ENCODE results near the gene RPL6.
"Not testable (repeated sequence)": the region's sequence is repeated elsewhere in the genome, so short reads cannot be mapped to it uniquely, and the experiment has no call there.

The RPL6 gene

GRCh38 chr12:112418273-112418607 lies 8.8 kb upstream of the RPL6 start:
- no peak overlapping the region for H3K4me3 ChIP-seq (IDR thresholded peaks at IDR 0.05; ENCODE audit: insufficient read depth, low read depth, low read length)
- no peaks in the 10 kb centered on the region for H3K27me3 ChIP-seq (ENCODE audit: insufficient read depth, low read depth)
- peak overlapping the region; percentile 78 for H3K27ac ChIP-seq
- peak overlapping the region; percentile 85 for H2AFZ ChIP-seq (ENCODE audit: low read depth)
- H4K20me1 ChIP-seq (ENCODE audit: insufficient read depth): no peaks in the 10 kb centered on the region; the same call in 1 of the 2 replicates
- no peaks in the 10 kb centered on the region for H3K36me3 ChIP-seq (ENCODE audit: insufficient read depth)
- H3K79me2 ChIP-seq (ENCODE audit: insufficient read depth, low read depth): peaks cover 38% of the 10 kb centered on the region
- TF ChIP-seq CTCF (conservative IDR thresholded peaks at IDR 0.05; ENCODE audit: low read depth, low read length): no peak
- peaks cover 25% of the 10 kb centered on the region for H3K4me1 ChIP-seq (ENCODE audit: low read depth, poor library complexity, severe bottlenecking)
- H3K4me2 ChIP-seq: peak overlapping the region; percentile 42; the same call in 1 of the 2 replicates
- peak overlapping the region; percentile 81 for H3K9ac ChIP-seq

GRCh38 chr12:112415457-112415856 lies 6.1 kb upstream of the RPL6 start:
- not testable (repeated sequence) for H4K20me1 ChIP-seq (ENCODE audit: insufficient read depth); H3K27ac ChIP-seq; H3K9ac ChIP-seq; H2AFZ ChIP-seq (ENCODE audit: low read depth); H3K4me2 ChIP-seq; H3K4me3 ChIP-seq (IDR thresholded peaks at IDR 0.05; ENCODE audit: insufficient read depth, low read depth, low read length); H3K27me3 ChIP-seq (ENCODE audit: insufficient read depth, low read depth); H3K36me3 ChIP-seq (ENCODE audit: insufficient read depth)
- Histone ChIP-seq H3K4me1 (ENCODE audit: low read depth, poor library complexity, severe bottlenecking) (peaks cover 14% of the 10 kb centered on the region), H3K79me2 (ENCODE audit: insufficient read depth, low read depth) (peaks cover 13% of the 10 kb centered on the region)

- Histone ChIP-seq H3K9ac (no peak overlapping the region), H4K20me1 (ENCODE audit: insufficient read depth) (no peaks in the 10 kb centered on the region), H3K79me2 (ENCODE audit: insufficient read depth, low read depth) (peaks cover 3% of the 10 kb centered on the region; the same call in 1 of the 2 replicates), H3K27ac (no peak overlapping the region), H3K4me3 (IDR thresholded peaks at IDR 0.05; ENCODE audit: insufficient read depth, low read depth, low read length) (no peak overlapping the region), H2AFZ (ENCODE audit: low read depth) (no peak overlapping the region), H3K36me3 (ENCODE audit: insufficient read depth) (no peaks in the 10 kb centered on the region), H3K4me2 (no peak overlapping the region), H3K4me1 (ENCODE audit: low read depth, poor library complexity, severe bottlenecking) (peaks cover 7% of the 10 kb centered on the region), H3K27me3 (ENCODE audit: insufficient read depth, low read depth) (no peaks in the 10 kb centered on the region)
- no peak for TF ChIP-seq CTCF (conservative IDR thresholded peaks at IDR 0.05; ENCODE audit: low read depth, low read length)
Observed at GRCh38 chr12:112413855-112414625, 4.6 kb upstream of the RPL6 start.

GRCh38 chr12:112409906-112410244 lies 470 bp upstream of the RPL6 start:
- no peak overlapping the region for H3K9ac ChIP-seq
- peaks cover 17% of the 10 kb centered on the region; the same call in 1 of the 2 replicates for H3K36me3 ChIP-seq (ENCODE audit: insufficient read depth)
- no peaks in the 10 kb centered on the region for H4K20me1 ChIP-seq (ENCODE audit: insufficient read depth)
- H2AFZ ChIP-seq (ENCODE audit: low read depth): peak overlapping the region; percentile 51
- H3K4me3 ChIP-seq (IDR thresholded peaks at IDR 0.05; ENCODE audit: insufficient read depth, low read depth, low read length): no peak overlapping the region
- H3K4me1 ChIP-seq (ENCODE audit: low read depth, poor library complexity, severe bottlenecking): peaks cover 26% of the 10 kb centered on the region
- no peak overlapping the region for H3K4me2 ChIP-seq
- TF ChIP-seq CTCF (conservative IDR thresholded peaks at IDR 0.05; ENCODE audit: low read depth, low read length): no peak
- no peaks in the 10 kb centered on the region for H3K27me3 ChIP-seq (ENCODE audit: insufficient read depth, low read depth)
- H3K27ac ChIP-seq: no peak overlapping the region
- peaks cover 24% of the 10 kb centered on the region for H3K79me2 ChIP-seq (ENCODE audit: insufficient read depth, low read depth)

- Histone ChIP-seq H3K4me1 (ENCODE audit: low read depth, poor library complexity, severe bottlenecking) (peaks cover 26% of the 10 kb centered on the region), H3K4me2 (peak overlapping the region; percentile 97), H3K9ac (peak overlapping the region; percentile 93), H3K79me2 (ENCODE audit: insufficient read depth, low read depth) (peaks cover 24% of the 10 kb centered on the region), H3K36me3 (ENCODE audit: insufficient read depth) (peaks cover 17% of the 10 kb centered on the region; the same call in 1 of the 2 replicates), H3K27ac (peak overlapping the region; percentile 88), H4K20me1 (ENCODE audit: insufficient read depth) (no peaks in the 10 kb centered on the region), H3K27me3 (ENCODE audit: insufficient read depth, low read depth) (no peaks in the 10 kb centered on the region), H3K4me3 (IDR thresholded peaks at IDR 0.05; ENCODE audit: insufficient read depth, low read depth, low read length) (no peak overlapping the region), H2AFZ (ENCODE audit: low read depth) (peak overlapping the region; percentile 51; the same call in 1 of the 2 replicates)
- no peak for TF ChIP-seq CTCF (conservative IDR thresholded peaks at IDR 0.05; ENCODE audit: low read depth, low read length)
Observed at GRCh38 chr12:112408621-112409020, 784 bp downstream of the RPL6 start.

DNA sequence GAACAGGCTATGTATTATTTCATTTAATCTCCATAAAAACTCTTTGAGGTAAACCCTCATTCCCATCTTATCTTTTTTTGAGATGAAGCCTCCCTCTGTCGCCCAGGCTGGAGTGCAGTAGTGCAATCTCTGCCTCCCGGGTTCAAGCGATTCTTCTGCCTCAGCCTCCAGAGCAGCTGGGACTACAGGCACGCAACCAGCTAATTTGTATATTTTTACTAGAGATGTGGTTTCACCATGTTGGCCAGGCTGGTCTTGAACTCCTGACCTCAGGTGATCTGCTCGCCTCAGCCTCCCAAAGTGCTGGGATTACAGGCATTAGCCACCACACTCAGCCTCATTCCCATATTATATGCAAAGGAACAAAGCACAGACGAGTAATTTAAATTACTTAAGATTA lies 1.7 kb downstream of the RPL6 start:
- not testable (repeated sequence) for H2AFZ ChIP-seq (ENCODE audit: low read depth); H4K20me1 ChIP-seq (ENCODE audit: insufficient read depth); H3K9ac ChIP-seq; H3K27ac ChIP-seq; H3K4me3 ChIP-seq (IDR thresholded peaks at IDR 0.05; ENCODE audit: insufficient read depth, low read depth, low read length); H3K27me3 ChIP-seq (ENCODE audit: insufficient read depth, low read depth)
- Histone ChIP-seq H3K4me2 (peak overlapping the region; percentile 97), H3K36me3 (ENCODE audit: insufficient read depth) (peaks cover 17% of the 10 kb centered on the region; the same call in 1 of the 2 replicates), H3K79me2 (ENCODE audit: insufficient read depth, low read depth) (peaks cover 24% of the 10 kb centered on the region), H3K4me1 (ENCODE audit: low read depth, poor library complexity, severe bottlenecking) (peaks cover 26% of the 10 kb centered on the region)
